Ascending aorta (tissue), 2 donors: Measurements from ENCODE around the gene ADARB1. TPM values are rescaled to one million over a fixed set of nuclear protein-coding genes. Genes with fewer than 3 reads are reported as not detected.

Experiments
- DNase-seq, 2 donors: peaks; one replicate each; pipeline ENCODE4 v3.0.0-alpha.2; 2019; ENCODE audit warnings: low spot score in 2 of 2
- H3K27ac ChIP-seq, 2 donors: fragments of 200-600 bp; sonication (generic); one replicate each; pipeline ENCODE4 v1.5.1; 2016 to 2017; ENCODE audit warnings: mild to moderate bottlenecking in 1 of 2
- H3K27me3 ChIP-seq: fragments of 200-600 bp; sonication (generic); one replicate; pipeline ENCODE4 v1.5.1; 2017
- H3K36me3 ChIP-seq, 2 donors: fragments of 200-600 bp; sonication (generic); one replicate each; pipeline ENCODE4 v1.5.1; 2016
- H3K4me1 ChIP-seq, 2 donors: fragments of 200-600 bp; sonication (generic); one replicate each; pipeline ENCODE4 v1.5.1; 2016 to 2017; ENCODE audit warnings: mild to moderate bottlenecking in 1 of 2
- H3K4me3 ChIP-seq, 2 donors: fragments of 200-600 bp; sonication (generic); one replicate each; pipeline ENCODE4 v1.5.1; 2016 to 2017; ENCODE audit warnings: mild to moderate bottlenecking in 1 of 2
- H3K9me3 ChIP-seq, 2 donors: fragments of 200-600 bp; sonication (generic); one replicate each; pipeline ENCODE4 v1.5.1; 2016
- intact Hi-C: fragments of 100-400 bp; cut with DNase I; formaldehyde crosslinking; loops from one replicate; pipeline ENCODE4 v1.15.1; 2023
- total RNA-seq: library from RNA; depleted of rRNA; stranded (reverse); fragments of >200 nt; gene quantifications from one replicate; pipeline ENCODE4 v1.1.0, GENCODE V29; 2016
- TF ChIP-seq, protein P1 (sequence below), 3 experiments: fragments of 200-600 bp in 2 of 3; fragments of 450-650 bp in 1 of 3; sonication (generic) in 2 of 3; IDR thresholded peaks; one replicate each; pipeline ENCODE4 v1.5.1; 2016 to 2019; ENCODE audit warnings: antibody characterized with exemption in 3 of 3, mild to moderate bottlenecking in 1 of 3, moderate library complexity in 1 of 3

ADARB1 gene
- total RNA-seq, 1 donor from 2014 or later, result 82.9 TPM

DNA sequence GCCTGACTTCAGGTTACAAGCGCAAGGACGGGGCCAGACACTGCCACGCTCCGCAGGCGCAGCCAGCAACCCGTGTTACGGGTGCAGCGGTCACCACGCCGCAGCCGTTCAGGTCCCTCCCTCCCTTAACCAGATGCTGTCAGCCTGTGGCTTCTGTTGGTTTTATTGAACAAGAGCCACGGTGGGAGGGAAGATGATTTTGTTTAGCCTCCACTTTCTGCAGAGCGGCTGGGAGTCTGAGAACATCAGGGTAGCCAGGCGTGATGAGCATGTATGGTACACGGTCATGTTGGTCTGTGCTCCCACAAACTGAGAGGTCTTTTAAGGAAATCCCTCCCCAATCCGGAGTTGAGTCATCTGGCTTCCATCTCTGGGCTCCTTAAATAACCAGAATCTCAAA is 18.5 kb upstream of the ADARB1 start:
- intact Hi-C loops, result loop anchor here (10.0 kb wide), 1 partner anchor 181 kb away; the partner anchor contains the start of gene PTTG1IP
- H3K36me3 ChIP-seq, result no peaks in the 10 kb centered on the region
- H3K9me3 ChIP-seq, result no peaks in the 10 kb centered on the region
- H3K4me1 ChIP-seq, result peaks cover 12 to 35% of the 10 kb centered on the region in 2 donors
- H3K27ac ChIP-seq, result peak overlapping the region; percentile 36 to 53
- TF ChIP-seq, protein P1, sequence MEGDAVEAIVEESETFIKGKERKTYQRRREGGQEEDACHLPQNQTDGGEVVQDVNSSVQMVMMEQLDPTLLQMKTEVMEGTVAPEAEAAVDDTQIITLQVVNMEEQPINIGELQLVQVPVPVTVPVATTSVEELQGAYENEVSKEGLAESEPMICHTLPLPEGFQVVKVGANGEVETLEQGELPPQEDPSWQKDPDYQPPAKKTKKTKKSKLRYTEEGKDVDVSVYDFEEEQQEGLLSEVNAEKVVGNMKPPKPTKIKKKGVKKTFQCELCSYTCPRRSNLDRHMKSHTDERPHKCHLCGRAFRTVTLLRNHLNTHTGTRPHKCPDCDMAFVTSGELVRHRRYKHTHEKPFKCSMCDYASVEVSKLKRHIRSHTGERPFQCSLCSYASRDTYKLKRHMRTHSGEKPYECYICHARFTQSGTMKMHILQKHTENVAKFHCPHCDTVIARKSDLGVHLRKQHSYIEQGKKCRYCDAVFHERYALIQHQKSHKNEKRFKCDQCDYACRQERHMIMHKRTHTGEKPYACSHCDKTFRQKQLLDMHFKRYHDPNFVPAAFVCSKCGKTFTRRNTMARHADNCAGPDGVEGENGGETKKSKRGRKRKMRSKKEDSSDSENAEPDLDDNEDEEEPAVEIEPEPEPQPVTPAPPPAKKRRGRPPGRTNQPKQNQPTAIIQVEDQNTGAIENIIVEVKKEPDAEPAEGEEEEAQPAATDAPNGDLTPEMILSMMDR (IDR thresholded peaks at IDR 0.05), result no peak
- no peaks in the 10 kb centered on the region for H3K27me3 ChIP-seq
- H3K4me3 ChIP-seq, result peak overlapping the region in 1 of 2 donors; percentile 43
- peak in 1 of 2 donors; percentile 66 for DNase-seq

DNA sequence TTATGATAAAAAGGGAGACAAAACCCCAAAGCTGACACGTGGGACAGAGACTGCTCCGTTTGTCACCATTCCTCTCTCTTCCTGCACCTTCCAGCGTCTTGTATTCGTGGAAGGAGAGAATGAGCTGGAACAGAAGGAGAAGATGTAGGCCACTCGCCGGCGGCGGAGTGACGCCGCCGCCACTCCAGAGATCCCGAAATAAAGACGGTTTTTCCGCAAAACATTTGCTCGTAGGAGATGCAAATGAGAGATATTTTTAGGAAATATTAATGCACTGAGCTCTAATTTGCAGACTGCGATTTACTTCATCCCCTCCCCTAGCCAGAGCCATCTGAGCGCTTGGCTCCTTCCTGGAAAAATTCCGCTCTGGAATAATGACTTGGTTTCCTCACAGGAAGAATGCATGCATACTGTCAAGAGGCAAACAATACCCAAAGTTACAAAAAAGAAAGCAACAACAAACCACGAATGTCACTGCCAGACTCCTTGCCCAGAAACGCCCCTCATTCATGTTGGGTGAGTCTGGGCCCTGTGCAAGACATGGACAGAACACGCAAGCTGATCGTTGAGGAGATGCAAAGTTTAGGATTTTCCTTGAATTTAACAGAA is 18.0 kb upstream of the ADARB1 start:
- H3K4me3 ChIP-seq, result peak overlapping the region in 1 of 2 donors; percentile 43
- H3K9me3 ChIP-seq, result no peaks in the 10 kb centered on the region
- TF ChIP-seq, protein P1 (IDR thresholded peaks at IDR 0.05), result no peak
- no peaks in the 10 kb centered on the region for H3K27me3 ChIP-seq
- H3K4me1 ChIP-seq, result peaks cover 11 to 32% of the 10 kb centered on the region in 2 donors
- no peaks in the 10 kb centered on the region for H3K36me3 ChIP-seq
- intact Hi-C loops, result loop anchor here (10.0 kb wide), 1 partner anchor 182 kb away; the partner anchor contains the start of gene PTTG1IP
- DNase-seq, result no peak
- peak overlapping the region; percentile 36 to 53 for H3K27ac ChIP-seq

DNA sequence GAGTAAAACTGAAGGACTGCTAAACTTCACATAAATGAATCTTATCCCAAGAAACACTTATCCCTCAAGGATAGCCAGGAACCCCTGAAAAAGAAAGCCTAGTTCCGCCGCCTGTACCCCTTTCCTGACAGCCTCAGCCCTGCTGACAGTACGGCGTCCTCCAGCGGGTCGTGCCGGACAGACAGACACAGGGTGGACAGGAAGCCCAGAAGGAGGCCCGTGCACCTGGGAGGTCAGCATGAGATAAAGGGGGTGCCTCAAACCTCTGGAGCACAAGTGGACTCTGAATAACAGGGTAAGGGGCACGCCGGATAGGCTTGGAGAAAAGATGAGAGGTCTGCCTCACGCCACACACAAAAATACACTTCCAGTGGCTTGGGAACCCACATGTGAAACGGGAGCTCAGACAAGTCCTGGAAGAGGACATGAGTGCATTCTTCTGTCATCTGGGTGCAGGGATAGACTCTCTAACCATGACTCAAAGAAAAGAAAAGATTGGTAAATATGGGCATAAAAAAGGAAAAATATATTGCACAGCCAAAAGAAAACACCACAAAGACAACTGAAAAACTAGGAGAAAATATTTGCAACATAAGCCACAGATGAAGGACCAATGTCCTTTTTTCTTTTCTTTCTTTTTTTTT is 17.3 kb upstream of the ADARB1 start:
- peak in 1 of 2 donors; percentile 62 for DNase-seq
- Histone ChIP-seq H3K4me1 (peaks cover 5 to 26% of the 10 kb centered on the region in 2 donors), H3K4me3 (no peak overlapping the region), H3K9me3 (no peaks in the 10 kb centered on the region), H3K27me3 (no peaks in the 10 kb centered on the region), H3K27ac (no peak overlapping the region), H3K36me3 (no peaks in the 10 kb centered on the region)
- intact Hi-C loops, result loop anchor here (10.0 kb wide), 1 partner anchor 182 kb away; the partner anchor contains the start of gene PTTG1IP
- TF ChIP-seq, protein P1 (IDR thresholded peaks at IDR 0.05), result no peak

DNA sequence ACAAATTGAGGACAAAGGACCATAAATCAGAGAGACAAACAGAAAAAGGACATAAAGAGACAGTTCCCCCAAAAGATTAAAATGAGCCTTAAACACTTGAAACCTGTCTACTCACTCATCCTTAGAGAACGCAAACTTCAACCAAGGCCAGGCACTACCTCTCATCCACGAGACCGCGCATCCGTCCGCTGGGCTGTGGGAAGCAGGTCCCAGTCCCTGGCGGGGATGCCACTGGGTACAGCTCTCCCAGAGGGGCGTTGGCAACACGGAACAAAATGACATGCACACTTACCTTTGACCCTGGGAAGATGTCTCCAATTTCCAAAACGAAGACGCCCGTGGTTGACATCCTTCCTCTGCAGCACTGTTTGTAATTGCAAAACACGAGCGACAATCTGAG is 16.5 kb upstream of the ADARB1 start:
- DNase-seq, result no peak
- no peak overlapping the region for H3K27ac ChIP-seq
- H3K36me3 ChIP-seq, result no peaks in the 10 kb centered on the region
- TF ChIP-seq, protein P1 (IDR thresholded peaks at IDR 0.05), result no peak
- intact Hi-C loops, result loop anchor here (10.0 kb wide), 1 partner anchor 183 kb away; the partner anchor contains the start of gene PTTG1IP
- no peaks in the 10 kb centered on the region for H3K9me3 ChIP-seq
- H3K27me3 ChIP-seq, result no peaks in the 10 kb centered on the region
- peaks cover 5 to 18% of the 10 kb centered on the region in 2 donors for H3K4me1 ChIP-seq
- H3K4me3 ChIP-seq, result no peak overlapping the region

DNA sequence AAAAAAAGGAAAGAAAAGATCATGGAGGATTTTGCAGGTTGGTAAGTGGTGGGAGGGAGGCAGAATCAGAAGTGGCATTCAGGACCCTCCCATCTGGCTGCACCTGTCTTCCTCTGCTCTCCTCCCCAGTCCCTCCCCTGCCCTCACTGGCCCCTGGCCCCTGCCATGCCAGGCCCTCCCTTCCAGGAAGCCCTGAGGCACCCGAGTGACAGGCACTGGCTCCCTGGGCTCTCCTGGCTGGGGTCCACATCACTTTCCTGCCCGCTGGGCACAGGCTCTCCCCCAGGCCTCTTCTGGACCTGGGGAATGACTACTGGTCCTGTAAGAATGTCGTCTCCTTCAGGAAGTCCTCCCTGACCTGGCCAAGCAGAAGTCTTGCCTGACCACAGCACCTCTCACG is 15.3 kb upstream of the ADARB1 start:
- intact Hi-C loops, result loop anchor here (10.0 kb wide), 1 partner anchor 184 kb away; the partner anchor contains the start of gene PTTG1IP
- Histone ChIP-seq H3K4me3 (no peak overlapping the region), H3K36me3 (no peaks in the 10 kb centered on the region), H3K27ac (no peak overlapping the region), H3K9me3 (no peaks in the 10 kb centered on the region), H3K4me1 (peaks cover 6 to 16% of the 10 kb centered on the region in 2 donors), H3K27me3 (no peaks in the 10 kb centered on the region)
- TF ChIP-seq, protein P1 (IDR thresholded peaks at IDR 0.05), result no peak
- DNase-seq, result no peak
